HG03135 (cell line): Measurements from ENCODE around the gene KIAA1671.
"Not testable (repeated sequence)": the region's sequence is repeated elsewhere in the genome, so short reads cannot be mapped to it uniquely, and the experiment has no call there.

Experiments used
- ATAC-seq: cut with Tn5 transposase; IDR thresholded peaks from one replicate; pipeline ENCODE4 v1.9.1; 2021; ENCODE audit warnings: mild to moderate bottlenecking, moderate library complexity; ENCODE audit not compliant: unreplicated experiment

KIAA1671 gene

GRCh38 chr22:24951942-24952836 is at the start of gene KIAA1671:
TSS of gene KIAA1671 (plus strand) at chr22:24952716. CDS start at chr22:25028000, 75,284 bp downstream.
- peak; percentile 75 for ATAC-seq

GRCh38 chr22:24905909-24906308 is 46.6 kb upstream of the KIAA1671 start:
- ATAC-seq: no peak

GRCh38 chr22:24907101-24907500 is 45.4 kb upstream of the KIAA1671 start:
- ATAC-seq: not testable (repeated sequence)

GRCh38 chr22:24920029-24920428 is 32.5 kb upstream of the KIAA1671 start:
- ATAC-seq: no peak

- ATAC-seq: no peak
Measured at GRCh38 chr22:24925586-24926427, 26.7 kb upstream of the KIAA1671 start.

- no peak for ATAC-seq
Measured at GRCh38 chr22:24926428-24926725, 26.1 kb upstream of the KIAA1671 start.

- ATAC-seq: no peak
Measured at GRCh38 chr22:24926849-24927579, 25.5 kb upstream of the KIAA1671 start.

- no peak for ATAC-seq
Measured at GRCh38 chr22:24928322-24928721, 24.2 kb upstream of the KIAA1671 start.

- ATAC-seq: no peak
Measured at GRCh38 chr22:24930678-24931077, 21.8 kb upstream of the KIAA1671 start.

GRCh38 chr22:24935771-24936483 is 16.6 kb upstream of the KIAA1671 start:
- ATAC-seq: no peak

GRCh38 chr22:24937114-24937513 is 15.4 kb upstream of the KIAA1671 start:
- ATAC-seq: no peak

GRCh38 chr22:24938741-24939341 is 13.7 kb upstream of the KIAA1671 start:
- ATAC-seq: no peak

- no peak for ATAC-seq
Measured at GRCh38 chr22:24942301-24942700, 10.2 kb upstream of the KIAA1671 start.

GRCh38 chr22:24944217-24944937 is 8.1 kb upstream of the KIAA1671 start:
- ATAC-seq: no peak

GRCh38 chr22:24945430-24945829 is 7.1 kb upstream of the KIAA1671 start:
- no peak for ATAC-seq

- no peak for ATAC-seq
Measured at GRCh38 chr22:24947383-24947782, 5.1 kb upstream of the KIAA1671 start.

GRCh38 chr22:24947881-24948280 is 4.6 kb upstream of the KIAA1671 start:
- no peak for ATAC-seq

GRCh38 chr22:24948356-24949202 is 3.9 kb upstream of the KIAA1671 start:
- ATAC-seq: no peak
